ENCODE results near the gene SUGCT.
"Not testable (repeated sequence)": the region's sequence is repeated elsewhere in the genome, so short reads cannot be mapped to it uniquely, and the experiment has no call there.

SUGCT gene

GRCh38 chr7:40134428-40135316 lies at the start of gene SUGCT, which contains the start of gene MPLKIP:
Gene SUGCT (plus strand): TSS chr7:40135005.
Gene MPLKIP (minus strand): TSS chr7:40134622. CDS start chr7:40134567, 55 bp downstream.
- Mint-ChIP-seq H3K4me1 (peaks cover 43% of the 10 kb centered on the region), H3K4me3 (peak within 1 kb of the TSS; percentile 93), H3K27me3 (peaks cover 5% of the 10 kb centered on the region), H3K9me3 (no peaks in the 10 kb centered on the region), H3K36me3 (ENCODE audit: low read depth) (peaks cover 17% of the 10 kb centered on the region), H3K27ac (peak within 1 kb of the TSS; percentile 98)
- DNase-seq (peak; percentile 86), ATAC-seq (peak; percentile 87)

GRCh38 chr7:40092182-40092581 lies 42.6 kb upstream of the SUGCT start:
- Mint-ChIP-seq H3K4me1 (peaks cover 9% of the 10 kb centered on the region), H3K36me3 (ENCODE audit: low read depth) (peaks cover 42% of the 10 kb centered on the region), H3K27ac (no peak overlapping the region), H3K27me3 (no peaks in the 10 kb centered on the region), H3K9me3 (no peaks in the 10 kb centered on the region), H3K4me3 (no peak overlapping the region)
- DNase-seq (no peak), ATAC-seq (no peak)

GRCh38 chr7:40093631-40094350 lies 41.0 kb upstream of the SUGCT start:
- no peak overlapping the region for H3K4me3 Mint-ChIP-seq

GRCh38 chr7:40095230-40095629 lies 39.6 kb upstream of the SUGCT start:
- Mint-ChIP-seq H3K27me3 (no peaks in the 10 kb centered on the region), H3K4me3 (no peak overlapping the region), H3K36me3 (ENCODE audit: low read depth) (peaks cover 30% of the 10 kb centered on the region), H3K9me3 (no peaks in the 10 kb centered on the region), H3K4me1 (peaks cover 9% of the 10 kb centered on the region), H3K27ac (no peak overlapping the region)
- DNase-seq (no peak), ATAC-seq (no peak)

More at GRCh38 chr7:40093631-40094350, 41.0 kb upstream of the SUGCT start:
- ATAC-seq: no peak
- Mint-ChIP-seq H3K9me3 (no peaks in the 10 kb centered on the region), H3K27me3 (no peaks in the 10 kb centered on the region), H3K36me3 (ENCODE audit: low read depth) (peaks cover 40% of the 10 kb centered on the region), H3K27ac (no peak overlapping the region), H3K4me1 (peaks cover 9% of the 10 kb centered on the region)
- no peak for DNase-seq

GRCh38 chr7:40095695-40096327 lies 39.0 kb upstream of the SUGCT start:
- peaks cover 9% of the 10 kb centered on the region for H3K4me1 Mint-ChIP-seq
- DNase-seq: no peak
- no peaks in the 10 kb centered on the region for H3K27me3 Mint-ChIP-seq
- H3K27ac Mint-ChIP-seq: no peak overlapping the region
- no peak overlapping the region for H3K4me3 Mint-ChIP-seq
- ATAC-seq: no peak
- H3K9me3 Mint-ChIP-seq: no peaks in the 10 kb centered on the region
- peaks cover 30% of the 10 kb centered on the region for H3K36me3 Mint-ChIP-seq (ENCODE audit: low read depth)

GRCh38 chr7:40097728-40098127 lies 37.1 kb upstream of the SUGCT start:
- no peak overlapping the region for H3K27ac Mint-ChIP-seq
- no peak overlapping the region for H3K4me3 Mint-ChIP-seq
- peaks cover 25% of the 10 kb centered on the region for H3K36me3 Mint-ChIP-seq (ENCODE audit: low read depth)
- DNase-seq: no peak
- H3K4me1 Mint-ChIP-seq: peaks cover 9% of the 10 kb centered on the region
- no peaks in the 10 kb centered on the region for H3K9me3 Mint-ChIP-seq
- no peak for ATAC-seq
- no peaks in the 10 kb centered on the region for H3K27me3 Mint-ChIP-seq

- Mint-ChIP-seq H3K27me3 (no peaks in the 10 kb centered on the region), H3K36me3 (ENCODE audit: low read depth) (peaks cover 22% of the 10 kb centered on the region), H3K27ac (no peak overlapping the region), H3K9me3 (no peaks in the 10 kb centered on the region), H3K4me1 (peaks cover 9% of the 10 kb centered on the region), H3K4me3 (no peak overlapping the region)
- DNase-seq (no peak), ATAC-seq (no peak)
Measured at GRCh38 chr7:40098810-40099209, 36.0 kb upstream of the SUGCT start.

- Mint-ChIP-seq H3K4me3 (no peak overlapping the region), H3K9me3 (no peaks in the 10 kb centered on the region), H3K27ac (no peak overlapping the region), H3K4me1 (peaks cover 9% of the 10 kb centered on the region), H3K27me3 (no peaks in the 10 kb centered on the region), H3K36me3 (ENCODE audit: low read depth) (peaks cover 12% of the 10 kb centered on the region)
- DNase-seq (no peak), ATAC-seq (no peak)
Measured at GRCh38 chr7:40099837-40100236, 35.0 kb upstream of the SUGCT start.

- H3K4me3 Mint-ChIP-seq: no peak overlapping the region
- ATAC-seq: no peak
- H3K4me1 Mint-ChIP-seq: peaks cover 3% of the 10 kb centered on the region
Measured at GRCh38 chr7:40101201-40101600, 33.6 kb upstream of the SUGCT start.

GRCh38 chr7:40102897-40103296 lies 31.9 kb upstream of the SUGCT start:
- ATAC-seq (no peak), DNase-seq (no peak)
- H3K27ac Mint-ChIP-seq: no peak overlapping the region
- no peak overlapping the region for H3K4me3 Mint-ChIP-seq
- no peaks in the 10 kb centered on the region for H3K36me3 Mint-ChIP-seq (ENCODE audit: low read depth)
- no peaks in the 10 kb centered on the region for H3K9me3 Mint-ChIP-seq
- no peaks in the 10 kb centered on the region for H3K27me3 Mint-ChIP-seq
- no peaks in the 10 kb centered on the region for H3K4me1 Mint-ChIP-seq

More at GRCh38 chr7:40101201-40101600, 33.6 kb upstream of the SUGCT start:
- Mint-ChIP-seq H3K27me3 (no peaks in the 10 kb centered on the region), H3K9me3 (no peaks in the 10 kb centered on the region), H3K36me3 (ENCODE audit: low read depth) (peaks cover 6% of the 10 kb centered on the region), H3K27ac (no peak overlapping the region)
- DNase-seq: no peak

- Mint-ChIP-seq H3K4me3 (no peak overlapping the region), H3K4me1 (no peaks in the 10 kb centered on the region), H3K27me3 (no peaks in the 10 kb centered on the region), H3K27ac (no peak overlapping the region), H3K36me3 (ENCODE audit: low read depth) (no peaks in the 10 kb centered on the region), H3K9me3 (no peaks in the 10 kb centered on the region)
- no peak for DNase-seq
- no peak for ATAC-seq
Measured at GRCh38 chr7:40105879-40106473, 28.8 kb upstream of the SUGCT start.

GRCh38 chr7:40115936-40116335 lies 18.9 kb upstream of the SUGCT start:
- Mint-ChIP-seq H3K27me3 (no peaks in the 10 kb centered on the region), H3K4me1 (no peaks in the 10 kb centered on the region), H3K27ac (no peak overlapping the region), H3K36me3 (ENCODE audit: low read depth) (no peaks in the 10 kb centered on the region), H3K9me3 (no peaks in the 10 kb centered on the region), H3K4me3 (no peak overlapping the region)
- ATAC-seq: no peak
- DNase-seq: no peak

- not testable (repeated sequence) for H3K9me3 Mint-ChIP-seq; ATAC-seq; H3K4me1 Mint-ChIP-seq; H3K27ac Mint-ChIP-seq; H3K27me3 Mint-ChIP-seq; H3K36me3 Mint-ChIP-seq (ENCODE audit: low read depth); H3K4me3 Mint-ChIP-seq; DNase-seq
Measured at GRCh38 chr7:40117199-40117598, 17.6 kb upstream of the SUGCT start.

- H3K9me3 Mint-ChIP-seq; ATAC-seq; H3K4me1 Mint-ChIP-seq; H3K27ac Mint-ChIP-seq; H3K27me3 Mint-ChIP-seq; H3K4me3 Mint-ChIP-seq; DNase-seq; H3K36me3 Mint-ChIP-seq (ENCODE audit: low read depth): not testable (repeated sequence)
Measured at GRCh38 chr7:40118201-40118600, 16.6 kb upstream of the SUGCT start.
